Spleen (tissue), 11 donors: ENCODE data around the gene ELOA. TPM values are rescaled to one million over a fixed set of nuclear protein-coding genes. Genes with fewer than 3 reads are reported as not detected.
A peak's percentile ranks its signal among the peaks of the same experiment; 100 is the strongest.

ENCODE experiments used
- DNase-seq: peaks from one replicate; pipeline ENCODE4 v3.0.0-alpha.2; 2020
- H3K27ac ChIP-seq, 8 donors: fragments of 200-600 bp; sonication (generic) in 7 of 8; 1 replicate in 4 of 8; 2 replicates in 4 of 8; pipeline versions ENCODE4 v1.5.0 to v1.8.0; 2016 to 2021; ENCODE audit warnings: inconsistent platforms in 4 of 8, mild to moderate bottlenecking in 4 of 8, moderate library complexity in 1 of 8
- H3K27me3 ChIP-seq, 7 donors: fragments of 200-600 bp; sonication (generic) in 6 of 7; replicated peaks in 1 of 7; 1 replicate in 4 of 7; 2 replicates in 3 of 7; pipeline versions ENCODE4 v1.5.0 to v1.8.0; 2016 to 2021; ENCODE audit warnings: inconsistent platforms in 3 of 7, mild to moderate bottlenecking in 1 of 7
- H3K36me3 ChIP-seq, 6 donors: fragments of 200-600 bp; sonication (generic) in 5 of 6; 1 replicate in 4 of 6; 2 replicates in 2 of 6; pipeline versions ENCODE4 v1.5.0 to v1.8.0; 2016 to 2021; ENCODE audit warnings: inconsistent platforms in 2 of 6
- H3K4me1 ChIP-seq, 6 donors: fragments of 200-600 bp; sonication (generic) in 5 of 6; 1 replicate in 3 of 6; 2 replicates in 3 of 6; pipeline versions ENCODE4 v1.5.0 to v1.8.0; 2016 to 2021; ENCODE audit warnings: inconsistent platforms in 3 of 6
- H3K4me3 ChIP-seq, 8 donors: fragments of 200-600 bp; sonication (generic) in 7 of 8; 1 replicate in 4 of 8; 2 replicates in 4 of 8; pipeline versions ENCODE4 v1.5.0 to v1.8.0; 2016 to 2021; ENCODE audit warnings: inconsistent platforms in 4 of 8, mild to moderate bottlenecking in 4 of 8, moderate library complexity in 2 of 8
- H3K9me3 ChIP-seq, 8 donors: fragments of 200-600 bp; sonication (generic) in 7 of 8; 1 replicate in 4 of 8; 2 replicates in 4 of 8; pipeline versions ENCODE4 v1.5.0 to v1.8.0; 2016 to 2021; ENCODE audit warnings: inconsistent platforms in 4 of 8
- POLR2A ChIP-seq, 3 donors: fragments of 450-650 bp; IDR thresholded peaks; one replicate each; pipeline ENCODE4 v1.5.1; 2017; ENCODE audit warnings: antibody characterized with exemption in 3 of 3, mild to moderate bottlenecking in 1 of 3
- POLR2AphosphoS5 ChIP-seq, 3 donors: sonication (generic); formaldehyde crosslinking; IDR thresholded peaks; one replicate each; pipeline ENCODE4 v1.5.1; 2017; ENCODE audit warnings: antibody characterized with exemption in 3 of 3
- WGBS, 5 donors: extraction: QIAGEN DNeasy Blood & Tissue Kit in 3 of 5; methylation state at CpG; one replicate each; pipeline versions ENCODE4 v1.1.5 to v1.1.7; 2013 to 2018; 5-methylcytosine and 5-hydroxymethylcytosine counted together
- intact Hi-C: fragments of 100-400 bp; cut with DNase I; formaldehyde crosslinking; loops from one replicate; pipeline ENCODE4 v1.15.0; 2023; ENCODE audit warnings: low total_unique reads
- polyA plus RNA-seq, 3 donors: library from polyadenylated mRNA; stranded (reverse); fragments of 200-250 nt; gene quantifications; one replicate each; pipeline ENCODE4 v1.2.1, GENCODE V29; 2013
- total RNA-seq, 7 donors: library from RNA; depleted of rRNA in 3 of 7; stranded (reverse); fragments of >200 nt in 3 of 7; fragmentation: NEBNext Ultra II Directional in 4 of 7; extraction: Animal tissue kit (Norgen Biotek cat#: 25700) in 4 of 7; gene quantifications; one replicate each; pipeline versions ENCODE4 v1.1.0 to v1.2.1, GENCODE V29; 2016 to 2021
- TF ChIP-seq, protein P1 (sequence below), 11 experiments: fragments of 200-600 bp in 7 of 11; fragments of 450-650 bp in 4 of 11; sonication (generic) in 4 of 11; IDR thresholded peaks in 8 of 11; conservative IDR thresholded peaks in 3 of 11; 1 replicate in 7 of 11; 2 replicates in 4 of 11; pipeline versions ENCODE4 v1.4.0 to v1.8.0; 2016 to 2021; ENCODE audit warnings: antibody characterized with exemption in 11 of 11, inconsistent platforms in 4 of 11, mild to moderate bottlenecking in 1 of 11
- donor health status: healthy with polysubstance abuse.
- donor health status: DM: no; HTN: no; CAD: no; lungs with moderate emphysema.
- donor health status: DM: no; HTN: no; CAD: no.
- donor health status: Bipolar disorder and iron deficiency.
- donor health status: healthy.
- donor health status: DM: no; HTN: no; CAD: no.
- donor health status: DM: yes; HTN: yes; CAD: no.

Gene ELOA
- total and polyA plus RNA-seq, 10 donors = 7.9 to 38.0 (median 32.3) TPM

DNA sequence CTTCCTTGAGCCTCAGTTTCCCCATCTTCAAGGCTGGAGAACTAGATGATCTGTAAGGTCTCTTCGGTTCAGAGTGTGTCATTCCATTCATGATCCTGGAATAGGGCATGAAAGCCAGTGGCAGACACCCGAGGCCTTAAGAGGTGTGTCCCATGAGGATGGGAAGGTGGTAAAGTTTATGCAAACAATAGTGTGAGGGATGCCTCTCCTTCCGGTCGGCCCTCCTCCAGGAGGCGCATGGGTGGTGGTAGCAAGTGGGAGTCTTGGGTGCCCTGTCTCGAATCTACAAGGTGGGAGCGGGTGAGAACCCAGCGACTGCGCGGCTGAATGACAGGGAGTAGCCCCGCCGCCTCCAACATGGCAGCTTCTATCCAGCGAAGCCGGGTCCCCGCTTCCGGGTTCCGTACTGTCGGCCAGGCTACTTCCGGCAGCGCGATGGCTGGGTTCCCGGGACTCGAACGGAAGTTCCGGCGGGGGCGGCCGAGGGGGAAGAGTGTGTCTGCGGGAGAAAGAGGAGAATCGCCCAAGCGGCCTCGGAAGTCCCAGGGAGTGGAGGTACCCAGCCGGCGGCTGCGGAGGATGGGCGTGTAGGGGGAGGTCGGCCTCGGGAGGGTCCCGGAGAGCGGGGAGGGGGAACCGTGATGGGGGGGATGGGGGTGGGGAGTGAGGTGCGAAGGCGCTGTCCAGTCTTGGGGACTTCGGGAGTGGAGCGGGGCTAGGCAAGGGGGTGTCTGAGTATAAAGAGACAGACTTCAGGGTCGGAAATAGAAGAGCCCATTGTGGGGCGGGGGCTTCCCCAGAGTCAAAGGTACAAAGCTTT lies 47.6 kb downstream of the ELOA start, which contains the start of gene LYPLA2:
LYPLA2 (plus strand) TSS at position 450 of the 820 bp plus-strand sequence. CDS start 1,538 bp downstream, outside the sequence.
- no peak for TF ChIP-seq POLR2A (IDR thresholded peaks at IDR 0.05)
- TF ChIP-seq POLR2AphosphoS5 (IDR thresholded peaks at IDR 0.05) = peak; percentile 91 to 95 (median 93)
- Histone ChIP-seq H3K9me3 (no peaks in the 10 kb centered on the region), H3K27ac (peak within 1 kb of the TSS; percentile 73 to 91 (median 86)), H3K36me3 (peaks cover 0 to 68% (median 47%) of the 10 kb centered on the region in 6 donors), H3K4me1 (peaks cover 16 to 57% (median 35%) of the 10 kb centered on the region in 6 donors), H3K27me3 (no peaks in the 10 kb centered on the region), H3K4me3 (peak within 1 kb of the TSS; percentile 63 to 87 (median 77))
- peak; percentile 98 for DNase-seq
- intact Hi-C loops = no loop called here
- 1 to 2% (median 1%) methylated on average over 33 to 47 of the region's 47 CpGs for WGBS, 5 donors

DNA sequence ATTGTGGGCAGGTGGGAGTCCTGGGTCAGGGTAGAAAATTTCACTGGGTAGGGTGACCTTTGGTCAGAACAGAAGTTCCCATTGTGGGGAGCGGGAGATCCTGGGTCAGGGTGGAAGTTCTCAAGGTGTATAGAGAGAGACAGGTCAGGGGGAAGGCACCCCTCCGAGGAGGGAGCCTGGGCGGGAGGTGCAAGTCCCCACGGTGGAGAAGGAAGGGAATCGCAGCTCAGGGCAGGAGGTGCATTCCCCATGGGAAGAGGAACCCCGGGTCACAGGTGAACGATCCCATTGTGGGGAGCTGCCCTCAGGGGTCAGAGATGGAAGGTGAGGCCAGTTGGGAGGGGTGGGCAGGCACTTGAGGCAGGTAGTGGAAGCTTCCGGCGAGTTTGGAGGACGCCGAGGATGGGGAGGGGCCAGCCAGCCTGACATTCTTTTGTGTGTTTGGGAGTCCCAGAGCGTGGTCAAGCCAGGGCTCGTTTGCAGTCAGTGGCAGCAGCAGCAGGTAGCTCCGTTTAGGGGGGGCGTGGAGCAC lies 48.3 kb downstream of the ELOA start:
- no peak for TF ChIP-seq POLR2A (IDR thresholded peaks at IDR 0.05)
- TF ChIP-seq, protein P1, sequence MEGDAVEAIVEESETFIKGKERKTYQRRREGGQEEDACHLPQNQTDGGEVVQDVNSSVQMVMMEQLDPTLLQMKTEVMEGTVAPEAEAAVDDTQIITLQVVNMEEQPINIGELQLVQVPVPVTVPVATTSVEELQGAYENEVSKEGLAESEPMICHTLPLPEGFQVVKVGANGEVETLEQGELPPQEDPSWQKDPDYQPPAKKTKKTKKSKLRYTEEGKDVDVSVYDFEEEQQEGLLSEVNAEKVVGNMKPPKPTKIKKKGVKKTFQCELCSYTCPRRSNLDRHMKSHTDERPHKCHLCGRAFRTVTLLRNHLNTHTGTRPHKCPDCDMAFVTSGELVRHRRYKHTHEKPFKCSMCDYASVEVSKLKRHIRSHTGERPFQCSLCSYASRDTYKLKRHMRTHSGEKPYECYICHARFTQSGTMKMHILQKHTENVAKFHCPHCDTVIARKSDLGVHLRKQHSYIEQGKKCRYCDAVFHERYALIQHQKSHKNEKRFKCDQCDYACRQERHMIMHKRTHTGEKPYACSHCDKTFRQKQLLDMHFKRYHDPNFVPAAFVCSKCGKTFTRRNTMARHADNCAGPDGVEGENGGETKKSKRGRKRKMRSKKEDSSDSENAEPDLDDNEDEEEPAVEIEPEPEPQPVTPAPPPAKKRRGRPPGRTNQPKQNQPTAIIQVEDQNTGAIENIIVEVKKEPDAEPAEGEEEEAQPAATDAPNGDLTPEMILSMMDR (IDR thresholded peaks at IDR 0.05 in 8 of 11, conservative IDR thresholded peaks at IDR 0.05 in 3 of 11) = no peak
- TF ChIP-seq POLR2AphosphoS5 (IDR thresholded peaks at IDR 0.05) = peak in 2 of 3 donors; percentile 5 to 7
- Histone ChIP-seq H3K4me1 (peaks cover 16 to 64% (median 38%) of the 10 kb centered on the region in 6 donors), H3K36me3 (peaks cover 0 to 68% (median 47%) of the 10 kb centered on the region in 6 donors), H3K27me3 (no peaks in the 10 kb centered on the region), H3K4me3 (peak overlapping the region; percentile 63 to 87 (median 77)), H3K9me3 (no peaks in the 10 kb centered on the region), H3K27ac (peak overlapping the region; percentile 73 to 91 (median 86))
- DNase-seq = peak; percentile 82
- intact Hi-C loops = no loop called here
- 1 to 4% (median 1%) methylated on average over 13 to 15 of the region's 15 CpGs for WGBS, 5 donors

DNA sequence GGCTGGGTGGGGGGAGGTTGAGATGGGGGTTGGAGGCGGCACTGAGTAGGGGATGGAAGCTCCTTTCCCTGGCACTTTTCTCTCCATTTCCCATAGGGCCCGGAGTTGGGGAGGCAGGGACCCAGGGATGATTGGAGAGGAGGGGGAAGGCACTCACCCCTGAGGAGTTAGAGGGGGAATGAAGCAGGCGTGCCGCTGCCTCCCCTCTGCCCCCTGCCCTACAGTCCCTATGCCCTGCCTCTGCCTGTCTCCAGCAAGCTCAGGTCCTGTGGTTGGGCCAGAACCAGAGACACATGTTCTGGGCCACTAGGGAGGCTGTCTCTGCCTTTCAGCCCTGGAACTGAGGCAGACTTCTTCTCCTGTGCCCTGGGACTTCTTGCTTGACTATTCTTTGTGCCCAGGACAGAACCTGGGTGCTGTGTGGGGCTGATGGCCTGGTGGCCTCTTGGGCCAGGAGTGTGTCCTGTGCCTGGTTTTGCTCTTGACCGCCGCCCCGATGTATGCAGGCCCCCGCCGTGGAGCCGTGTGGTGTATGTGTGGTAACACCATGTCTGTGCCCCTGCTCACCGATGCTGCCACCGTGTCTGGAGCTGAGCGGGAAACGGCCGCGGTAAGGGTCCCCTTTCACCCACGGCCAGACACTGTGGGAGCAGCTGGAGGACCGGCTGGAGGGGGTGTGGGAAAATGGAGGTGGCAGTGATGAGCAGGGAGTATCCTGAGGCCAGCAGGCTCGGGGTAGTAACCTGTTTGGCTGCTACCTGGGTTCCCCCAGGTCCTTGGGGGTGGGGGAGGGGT lies 49.1 kb downstream of the ELOA start:
- intact Hi-C loops = no loop called here
- Histone ChIP-seq H3K4me3 (peak overlapping the region in 7 of 8 donors; percentile 64 to 87 (median 78)), H3K36me3 (peaks cover 0 to 68% (median 46%) of the 10 kb centered on the region in 6 donors), H3K4me1 (peaks cover 16 to 70% (median 39%) of the 10 kb centered on the region in 6 donors), H3K27ac (peak overlapping the region in 6 of 8 donors; percentile 15 to 91 (median 87)), H3K27me3 (no peaks in the 10 kb centered on the region), H3K9me3 (no peaks in the 10 kb centered on the region)
- TF ChIP-seq, protein P1 (IDR thresholded peaks at IDR 0.05 in 8 of 11, conservative IDR thresholded peaks at IDR 0.05 in 3 of 11) = no peak
- TF ChIP-seq POLR2A (IDR thresholded peaks at IDR 0.05) = no peak
- TF ChIP-seq POLR2AphosphoS5 (IDR thresholded peaks at IDR 0.05) = peak in 1 of 3 donors; percentile 26
- peak; percentile 70 for DNase-seq
- WGBS, 5 donors = 74 to 84% (median 79%) methylated on average over 11 to 19 of the region's 19 CpGs

DNA sequence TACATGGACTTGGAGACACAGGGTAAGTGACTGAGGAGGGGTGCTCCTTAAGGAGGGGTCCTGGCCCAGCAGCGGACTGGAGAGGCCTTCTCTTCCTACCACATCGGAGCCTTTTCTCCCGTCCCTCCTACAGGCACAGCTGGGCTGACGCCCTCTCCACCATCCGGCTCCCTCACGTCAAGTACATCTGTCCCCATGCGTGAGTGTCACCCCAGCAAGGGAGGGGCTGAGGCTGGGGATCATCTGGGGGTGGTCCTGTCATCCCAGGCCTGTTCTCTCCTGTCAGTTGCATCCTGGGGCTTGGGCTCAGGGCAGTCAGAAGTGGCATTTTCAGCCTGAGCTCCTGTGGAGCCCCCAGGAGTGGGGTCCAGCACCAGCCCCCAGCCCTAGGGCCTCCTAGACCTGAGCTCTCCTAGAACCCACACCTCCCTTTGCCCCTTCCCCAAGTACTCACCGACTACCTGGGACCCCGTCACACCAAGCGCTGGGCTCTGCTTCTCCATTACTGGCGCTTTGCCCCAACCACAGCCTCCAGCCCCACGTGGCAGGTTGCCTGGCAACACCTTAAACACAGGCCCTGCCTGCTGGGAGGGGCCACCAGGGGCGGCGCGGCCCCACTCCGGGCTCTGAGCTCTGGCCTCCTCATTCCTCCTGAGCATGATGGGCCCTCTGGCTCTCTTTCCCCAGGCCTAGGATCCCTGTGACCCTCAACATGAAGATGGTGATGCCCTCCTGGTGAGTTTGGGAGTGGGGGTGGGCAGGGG lies 49.9 kb downstream of the ELOA start:
- 65 to 73% (median 68%) methylated on average over 13 to 16 of the region's 16 CpGs for WGBS, 5 donors
- Histone ChIP-seq H3K9me3 (no peaks in the 10 kb centered on the region), H3K27me3 (no peaks in the 10 kb centered on the region), H3K4me1 (peaks cover 16 to 79% (median 42%) of the 10 kb centered on the region in 6 donors), H3K27ac (peak overlapping the region in 3 of 8 donors; percentile 88 to 91 (median 90)), H3K36me3 (peaks cover 0 to 68% (median 46%) of the 10 kb centered on the region in 6 donors), H3K4me3 (peak overlapping the region in 1 of 8 donors; percentile 78)
- peak in 1 of 3 donors; percentile 55 for TF ChIP-seq POLR2AphosphoS5 (IDR thresholded peaks at IDR 0.05)
- no peak for TF ChIP-seq POLR2A (IDR thresholded peaks at IDR 0.05)
- peak; percentile 79 for DNase-seq
- intact Hi-C loops = no loop called here
